SIG-M5 treated with dmso at 0.1 percent for 504 hours (cell line): ENCODE data around the gene MAN2B2.

Experiments
- DNase-seq: peaks from one replicate; lab custom pipeline; 2025; ENCODE audit not compliant: unreplicated experiment; lab: John Stamatoyannopoulos, UW

Gene MAN2B2

DNA sequence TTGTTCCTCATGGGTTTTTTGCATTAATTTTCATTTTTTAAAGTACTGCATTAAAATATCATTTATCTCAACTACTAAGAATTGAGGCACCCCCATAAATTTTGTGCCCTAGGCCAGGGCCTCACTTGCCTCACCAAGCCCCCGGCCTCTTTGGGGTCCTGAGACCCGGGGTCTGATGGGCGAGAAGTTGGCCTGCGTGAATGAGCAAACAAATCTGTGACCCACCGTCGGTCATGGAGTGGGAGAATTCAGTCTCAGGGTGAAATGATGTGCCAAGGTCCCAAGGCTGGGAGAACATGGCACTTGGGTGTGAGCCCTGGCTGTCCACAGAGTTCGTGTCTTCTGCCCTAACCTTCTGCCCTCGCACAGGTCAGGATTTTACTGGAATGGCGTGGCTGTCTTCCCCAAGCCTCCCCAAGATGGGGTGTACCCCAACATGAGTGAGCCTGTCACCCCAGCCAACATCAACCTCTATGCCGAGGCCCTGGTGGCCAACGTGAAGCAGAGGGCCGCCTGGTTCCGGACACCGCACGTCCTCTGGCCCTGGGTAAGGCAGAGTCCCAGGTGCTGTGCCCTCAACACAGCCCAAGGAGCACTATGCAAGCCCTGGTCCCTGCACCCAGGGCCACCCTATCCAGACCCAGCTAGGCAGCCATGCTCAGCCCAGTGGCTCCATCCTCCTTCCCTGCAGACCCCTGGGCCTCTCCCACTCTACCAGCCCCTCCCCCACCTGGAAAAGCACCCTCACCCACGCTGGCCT, 18.0 kb downstream of the MAN2B2 start:
- DNase-seq, result no peak

GRCh38 chr4:6594341-6594740, 19.4 kb downstream of the MAN2B2 start:
- DNase-seq, result no peak

GRCh38 chr4:6594826-6595355, 19.9 kb downstream of the MAN2B2 start:
- DNase-seq, result no peak

DNA sequence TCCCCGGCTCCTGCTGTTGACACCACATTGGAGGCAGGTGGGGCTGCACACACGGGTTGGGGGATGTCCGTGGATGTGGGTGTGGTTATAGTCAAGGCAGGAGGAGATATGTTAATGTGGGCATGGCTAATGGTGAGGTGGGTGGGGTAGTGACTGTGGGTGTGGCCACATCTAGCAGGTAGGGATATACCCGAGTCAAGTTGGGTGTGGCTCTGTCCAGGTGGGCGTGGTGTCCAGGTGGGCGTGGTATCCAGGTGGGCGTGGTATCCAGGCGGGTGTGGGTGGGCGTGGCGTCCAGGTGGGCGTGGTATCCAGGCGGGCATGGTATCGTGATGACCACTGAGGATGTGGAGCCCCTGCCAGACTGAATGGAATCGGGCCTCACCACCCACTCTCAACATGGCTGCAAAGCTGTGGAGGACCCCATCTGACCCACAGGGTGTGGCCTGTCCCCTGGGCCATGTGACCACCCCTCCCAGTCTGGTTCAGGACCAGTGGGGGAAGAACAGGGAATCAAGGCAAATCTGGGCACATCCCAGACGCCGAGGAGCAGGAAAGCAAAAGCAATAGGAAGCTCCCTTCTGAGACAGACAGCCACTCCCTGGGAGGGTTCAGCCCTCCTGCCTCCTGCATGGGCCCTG, 21.0 kb downstream of the MAN2B2 start:
- DNase-seq, result no peak

GRCh38 chr4:6596948-6597347, 22.0 kb downstream of the MAN2B2 start:
- DNase-seq, result no peak

- DNase-seq, result no peak
Measured at GRCh38 chr4:6598127-6598526, 23.1 kb downstream of the MAN2B2 start.

- DNase-seq, result no peak
Measured at GRCh38 chr4:6598641-6599040, 23.7 kb downstream of the MAN2B2 start.

DNA sequence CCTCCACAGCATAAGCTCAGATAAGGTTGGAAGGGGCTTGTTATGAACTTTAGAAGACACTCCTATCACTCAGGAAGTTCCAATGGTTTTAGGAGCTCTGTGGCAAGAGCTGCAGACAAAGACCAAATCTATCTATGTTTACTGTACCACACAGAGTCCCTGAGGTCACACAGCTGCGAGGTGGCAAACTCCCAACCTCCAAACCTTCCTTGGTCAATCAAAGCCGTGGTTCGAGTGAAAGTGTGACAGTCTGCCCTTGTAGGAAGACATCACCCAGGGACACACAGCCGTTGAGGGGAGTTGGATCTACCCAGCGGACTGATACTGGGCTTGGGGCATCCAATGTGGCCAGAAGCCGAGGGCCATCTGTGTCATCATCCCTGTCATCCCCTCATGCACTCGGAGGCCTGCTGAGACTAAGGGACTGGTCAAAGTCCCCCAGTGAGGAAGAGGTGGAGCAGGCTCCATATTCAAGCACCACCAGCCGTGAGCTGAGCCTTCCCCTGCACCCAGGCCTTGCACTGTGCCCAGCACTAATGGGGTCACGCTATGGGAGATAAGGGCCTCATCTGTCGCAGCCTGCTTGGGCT, 26.8 kb downstream of the MAN2B2 start:
- no peak for DNase-seq

DNA sequence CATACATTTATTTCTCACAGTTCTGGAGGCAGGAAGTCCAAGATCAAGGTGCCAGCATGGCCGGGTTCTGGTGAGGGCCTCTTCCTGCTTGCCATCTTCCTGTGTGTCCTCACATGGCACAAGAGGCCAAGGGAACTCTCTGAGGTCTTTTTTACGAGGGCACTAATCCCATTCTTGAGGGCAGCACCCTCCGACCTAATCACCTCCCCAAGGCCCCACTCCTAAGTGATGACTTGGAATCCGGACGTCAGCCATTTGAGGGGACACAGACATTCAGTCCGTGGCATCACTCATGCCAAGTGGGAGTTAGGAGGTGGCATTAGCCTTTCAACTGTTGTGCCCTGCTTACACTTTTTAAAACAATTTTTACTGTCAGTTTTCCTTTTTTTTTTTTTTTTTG, 27.3 kb downstream of the MAN2B2 start:
- DNase-seq, result no peak

DNA sequence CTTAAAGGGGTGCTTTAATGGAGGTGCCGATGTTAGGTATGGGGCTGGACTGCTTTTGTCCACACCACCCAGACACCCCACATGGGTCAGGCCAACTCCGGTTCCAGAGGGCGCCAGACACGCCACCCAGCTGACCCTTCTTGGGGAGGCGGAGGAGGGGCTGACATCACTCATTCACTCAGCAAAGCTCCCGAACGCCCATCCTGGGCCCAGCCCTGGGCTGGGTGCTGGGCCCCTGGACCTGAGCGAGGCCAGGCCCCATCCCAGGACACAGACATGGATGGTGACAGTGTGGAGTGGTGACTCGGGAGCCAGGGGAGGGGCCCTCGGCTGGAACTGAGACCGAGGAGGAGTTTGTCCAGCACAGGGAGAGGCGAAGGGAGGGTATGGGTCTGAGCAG, 28.1 kb downstream of the MAN2B2 start:
- no peak for DNase-seq

GRCh38 chr4:6605114-6605513, 30.1 kb downstream of the MAN2B2 start:
- no peak for DNase-seq

GRCh38 chr4:6605605-6606004, 30.6 kb downstream of the MAN2B2 start:
- DNase-seq, result no peak

GRCh38 chr4:6606465-6607235, 31.7 kb downstream of the MAN2B2 start:
- no peak for DNase-seq

GRCh38 chr4:6607368-6608055, 32.5 kb downstream of the MAN2B2 start:
- no peak for DNase-seq

GRCh38 chr4:6608758-6609414, 33.9 kb downstream of the MAN2B2 start:
- no peak for DNase-seq

DNA sequence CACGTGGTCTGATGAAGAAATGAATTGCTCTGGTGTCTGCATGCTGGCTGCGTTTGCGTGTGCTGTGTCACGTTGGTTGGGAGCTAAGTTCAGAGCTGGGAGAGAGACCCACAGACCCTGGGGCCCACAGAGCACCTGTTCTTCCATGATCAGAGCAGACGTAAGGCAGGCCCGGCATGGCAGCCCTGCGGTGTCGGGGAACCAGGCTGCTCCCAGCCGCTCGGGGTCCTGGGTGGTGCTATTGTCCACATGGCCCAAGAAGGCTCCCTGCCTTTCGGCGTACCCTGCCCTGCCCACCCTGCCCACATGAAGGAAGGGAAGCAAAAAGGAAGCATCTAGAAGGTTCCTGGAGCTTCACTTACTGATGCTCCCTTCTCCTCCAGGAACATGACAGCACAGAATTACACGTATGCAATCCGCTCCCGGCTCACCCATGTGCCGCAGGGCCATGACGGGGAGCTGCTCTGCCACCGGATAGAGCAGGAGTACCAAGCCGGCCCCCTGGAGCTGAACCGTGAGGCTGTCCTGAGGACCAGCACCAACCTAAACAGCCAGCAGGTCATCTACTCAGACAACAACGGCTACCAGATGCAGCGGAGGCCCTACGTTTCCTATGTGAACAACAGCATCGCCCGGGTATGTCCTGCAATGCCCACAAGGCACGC, 34.6 kb downstream of the MAN2B2 start:
- no peak for DNase-seq

- DNase-seq, result no peak
Measured at GRCh38 chr4:6610856-6611430, 36.0 kb downstream of the MAN2B2 start.

GRCh38 chr4:6612961-6613675, 38.1 kb downstream of the MAN2B2 start:
- DNase-seq, result no peak
